ENCODE results near the gene VPS33A. TPM values are rescaled to one million over a fixed set of nuclear protein-coding genes. Genes with fewer than 3 reads are reported as not detected.

VPS33A gene
- total RNA-seq, 2 experiments from 2014 or later: 19.7 to 21.4 TPM

- Mint-ChIP-seq H3K4me3 (peak overlapping the region; percentile 68), H3K36me3 (ENCODE audit: low read depth) (no peaks in the 10 kb centered on the region), H3K27ac (no peak overlapping the region), H3K4me1 (ENCODE audit: low read depth) (peaks cover 10% of the 10 kb centered on the region), H3K9me3 (no peaks in the 10 kb centered on the region), H3K27me3 (peaks cover 9% of the 10 kb centered on the region)
- no peak for TF ChIP-seq CTCF (IDR thresholded peaks at IDR 0.05)
- DNase-seq: no peak
- no peak for ATAC-seq
- ChIA-PET CTCF (interaction anchor here (0.9 to 1.3 kb wide), 2 partner anchors 11 to 129 kb away, joined by 4 to 5 read pairs; no protein-coding TSS in a partner anchor), POLR2A (interaction anchor here (1.4 kb wide), 1 partner anchor 10 kb away, joined by 5 read pairs; the partner anchor contains the start of gene IL31)
- intact Hi-C loops (cut with micrococcal nuclease): loop anchor here (10.0 kb wide), 1 partner anchor 49 kb away; no protein-coding TSS in a partner anchor
These were observed 82.7 kb downstream of the VPS33A start for GRCh38 chr12:122183588-122183940.

GRCh38 chr12:122182887-122183587 lies 83.3 kb downstream of the VPS33A start, which contains the start of gene LRRC43:
LRRC43 (plus strand) TSS chr12:122183123; CDS start chr12:122183145, 22 bp downstream.
- H3K36me3 Mint-ChIP-seq (ENCODE audit: low read depth): no peaks in the 10 kb centered on the region
- no peak for TF ChIP-seq CTCF (IDR thresholded peaks at IDR 0.05)
- DNase-seq (peak; percentile 42), ATAC-seq (peak; percentile 65)
- intact Hi-C loops (cut with micrococcal nuclease): loop anchor here (10.0 kb wide), 1 partner anchor 48 kb away; no protein-coding TSS in a partner anchor
- no peak within 1 kb of the TSS for H3K27ac Mint-ChIP-seq
- H3K9me3 Mint-ChIP-seq: no peaks in the 10 kb centered on the region
- POLR2A ChIA-PET: interaction anchor here (1.4 kb wide), 1 partner anchor 10 kb away, joined by 5 read pairs; the partner anchor contains the start of gene IL31
- H3K4me3 Mint-ChIP-seq: peak within 1 kb of the TSS; percentile 68
- CTCF ChIA-PET: interaction anchor here (0.9 to 1.3 kb wide), 3 partner anchors 11 to 224 kb away, joined by 3 to 5 read pairs (median 4); no protein-coding TSS in a partner anchor
- peaks cover 9% of the 10 kb centered on the region for H3K27me3 Mint-ChIP-seq
- H3K4me1 Mint-ChIP-seq (ENCODE audit: low read depth): peaks cover 10% of the 10 kb centered on the region

Other genes with a start within 250 kb of the VPS33A start
- gene BCL7A, start 244.6 kb downstream of the VPS33A start, total RNA-seq: 1 to 10 TPM; 6.7 to 7.3 TPM
- gene MLXIP, start 187.7 kb downstream of the VPS33A start, total RNA-seq: 10 to 100 TPM; 26.0 to 28.7 TPM
- gene IL31, start 92.3 kb downstream of the VPS33A start, total RNA-seq: not detected
- not detected for gene LRRC43, start 83.4 kb downstream of the VPS33A start, total RNA-seq
- gene B3GNT4, start 62.8 kb downstream of the VPS33A start, total RNA-seq: 1 to 10 TPM; 3.6 to 5.1 TPM
- 10 to 100 TPM; 50.5 to 55.2 TPM for gene DIABLO, start 40.4 kb downstream of the VPS33A start, total RNA-seq
- 10 to 100 TPM; 29.4 to 32.4 TPM for gene CLIP1, start 156.2 kb upstream of the VPS33A start, total RNA-seq
- gene ZCCHC8, start 234.4 kb upstream of the VPS33A start, total RNA-seq: 10 to 100 TPM; 28.0 to 28.5 TPM

All from activated CD8-positive, alpha-beta T cell treated with anti-CD3 and anti-CD28 coated beads for 36 hours (primary cell).